GM21717 (cell line): ENCODE measurements around the gene AUTS2.

Experiments
- ATAC-seq: cut with Tn5 transposase; IDR thresholded peaks from one replicate; pipeline ENCODE4 v1.9.1; 2021; ENCODE audit warnings: mild to moderate bottlenecking, moderate library complexity; ENCODE audit not compliant: unreplicated experiment

The AUTS2 gene

DNA sequence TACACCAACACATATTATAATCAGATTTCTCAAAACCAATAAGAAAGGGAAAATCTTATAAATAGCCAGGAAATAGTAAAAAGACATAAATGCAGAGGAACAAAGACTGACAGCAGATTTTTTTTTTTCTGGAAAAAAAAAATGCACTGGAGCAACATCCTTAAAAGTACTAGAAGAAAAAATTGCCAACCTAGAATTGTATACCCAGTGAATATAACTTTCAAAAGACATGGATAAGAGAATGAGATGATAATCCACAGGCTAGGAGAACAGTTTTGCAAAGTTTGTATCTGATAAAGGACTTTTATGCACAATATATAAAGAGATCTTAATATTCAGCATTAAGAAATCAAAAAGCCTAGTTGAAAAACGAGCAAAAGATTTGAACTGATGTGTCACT lies 554.0 kb downstream of the AUTS2 start:
- ATAC-seq = no peak

- ATAC-seq = no peak
These were observed 555.7 kb downstream of the AUTS2 start for GRCh38 chr7:70153933-70154332.

DNA sequence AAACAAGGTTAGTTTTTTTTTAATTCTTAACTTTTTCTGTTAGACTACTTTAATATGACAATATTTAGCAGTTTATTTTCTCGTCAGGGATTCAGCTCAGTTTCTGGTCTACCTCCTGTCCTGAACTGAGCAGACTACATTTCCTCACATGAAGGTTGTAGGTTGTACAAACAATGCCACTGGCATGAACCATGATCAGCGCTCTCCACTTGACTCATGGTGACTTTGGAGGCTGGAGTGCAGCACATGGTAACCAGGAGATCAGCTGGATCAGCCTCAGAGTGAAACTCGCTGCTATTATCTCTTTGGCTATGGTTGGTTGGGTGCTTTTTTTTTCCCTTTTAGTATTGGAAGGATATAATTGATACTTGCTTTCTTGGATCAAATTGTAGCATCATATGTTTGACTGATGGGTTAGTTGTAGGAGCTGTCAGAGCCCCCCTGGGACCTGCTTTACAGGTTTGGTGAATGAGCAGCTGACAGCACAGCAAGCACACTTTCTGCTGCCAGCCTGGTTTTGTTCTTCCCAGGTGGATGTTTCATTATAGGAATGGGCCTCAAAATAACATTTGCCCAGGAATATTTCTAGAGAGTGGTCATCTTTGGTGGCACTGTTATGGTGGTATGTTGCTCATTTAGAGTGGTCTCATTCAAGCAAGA lies 556.4 kb downstream of the AUTS2 start:
- ATAC-seq = no peak

- ATAC-seq = no peak
These were observed 557.8 kb downstream of the AUTS2 start for GRCh38 chr7:70156057-70156456.

DNA sequence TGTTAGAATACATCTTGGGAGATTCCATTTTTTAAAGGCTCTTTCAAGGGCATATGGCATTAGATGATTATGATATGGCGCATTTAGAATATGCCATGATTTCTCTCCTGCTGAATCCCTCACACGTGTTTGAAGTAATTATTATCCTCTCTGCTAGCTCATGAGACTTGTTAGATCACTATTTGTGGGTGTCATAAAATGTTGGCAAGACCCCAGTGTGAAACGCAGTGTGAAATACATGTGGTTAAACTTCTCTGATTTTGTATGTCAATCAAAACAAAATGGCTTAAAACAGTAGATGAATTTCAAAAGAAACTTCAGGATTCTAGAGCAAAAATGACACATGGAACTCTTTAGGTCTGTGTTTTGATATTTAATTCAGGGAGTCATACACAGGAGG lies 560.8 kb downstream of the AUTS2 start:
- ATAC-seq = no peak

GRCh38 chr7:70165477-70166170 lies 567.3 kb downstream of the AUTS2 start:
- ATAC-seq = no peak

GRCh38 chr7:70171369-70171920 lies 573.2 kb downstream of the AUTS2 start:
- ATAC-seq = no peak

- no peak for ATAC-seq
These were observed 578.9 kb downstream of the AUTS2 start for GRCh38 chr7:70177166-70177565.

DNA sequence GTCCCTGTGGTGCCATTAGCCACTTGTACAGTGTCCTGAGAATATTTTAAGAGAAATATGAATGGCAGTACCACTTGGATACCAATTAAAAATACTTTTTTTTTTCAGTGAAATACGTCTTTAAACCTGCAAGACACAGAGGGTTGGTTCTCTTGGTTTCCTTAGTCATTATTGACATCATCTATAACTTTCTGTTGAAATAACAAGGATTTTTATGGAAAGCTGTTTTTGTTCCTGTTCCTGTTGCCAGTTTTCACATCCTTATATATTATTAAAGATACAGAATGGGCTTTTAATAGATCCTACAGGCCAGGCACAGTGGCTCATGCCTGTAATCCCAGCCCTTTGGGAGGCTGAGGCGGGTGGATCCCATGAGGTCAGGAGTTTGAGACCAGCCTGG lies 579.9 kb downstream of the AUTS2 start:
- no peak for ATAC-seq

DNA sequence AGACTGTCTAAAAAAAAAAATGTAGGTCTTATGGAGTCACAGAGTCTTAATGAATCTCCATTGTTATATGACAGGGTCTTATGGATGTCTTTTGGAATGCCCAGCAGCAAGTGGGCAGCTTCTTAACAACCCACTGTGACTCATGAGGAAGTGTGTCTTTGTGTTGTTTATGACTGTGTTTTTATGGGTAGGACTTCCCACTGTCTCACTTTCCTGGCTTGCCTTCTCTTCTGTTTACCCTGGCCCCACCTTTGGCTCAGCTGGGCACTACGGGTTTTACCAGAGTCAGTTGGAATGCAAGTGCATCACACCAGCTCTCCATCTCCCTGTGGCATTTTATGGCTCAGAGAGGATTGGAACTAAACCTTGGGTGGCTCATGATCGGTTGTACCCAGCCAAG lies 580.5 kb downstream of the AUTS2 start:
- no peak for ATAC-seq

- ATAC-seq = no peak
These were observed 584.2 kb downstream of the AUTS2 start for GRCh38 chr7:70182521-70182920.

GRCh38 chr7:70183278-70183677 lies 585.0 kb downstream of the AUTS2 start:
- no peak for ATAC-seq

GRCh38 chr7:70188901-70189650 lies 590.8 kb downstream of the AUTS2 start:
- ATAC-seq = no peak

DNA sequence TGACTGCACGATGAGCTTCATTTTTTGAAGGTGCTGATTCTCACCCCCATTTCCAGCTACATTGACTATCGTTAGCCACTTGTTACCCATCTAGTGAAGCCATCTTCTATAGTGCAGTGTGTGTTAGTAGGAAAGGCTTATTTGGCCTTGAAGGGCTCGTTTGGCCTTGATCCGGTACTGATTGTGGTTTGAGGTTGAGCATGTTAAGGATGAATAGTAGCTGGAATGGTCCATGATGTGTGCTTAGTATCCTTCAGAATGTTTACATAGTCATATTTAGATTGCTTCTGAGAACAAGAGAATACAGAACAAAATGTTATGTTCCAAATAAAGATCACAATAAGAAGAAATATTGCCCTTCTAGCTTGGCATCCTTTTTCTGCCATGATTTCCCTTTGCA lies 591.5 kb downstream of the AUTS2 start:
- no peak for ATAC-seq

DNA sequence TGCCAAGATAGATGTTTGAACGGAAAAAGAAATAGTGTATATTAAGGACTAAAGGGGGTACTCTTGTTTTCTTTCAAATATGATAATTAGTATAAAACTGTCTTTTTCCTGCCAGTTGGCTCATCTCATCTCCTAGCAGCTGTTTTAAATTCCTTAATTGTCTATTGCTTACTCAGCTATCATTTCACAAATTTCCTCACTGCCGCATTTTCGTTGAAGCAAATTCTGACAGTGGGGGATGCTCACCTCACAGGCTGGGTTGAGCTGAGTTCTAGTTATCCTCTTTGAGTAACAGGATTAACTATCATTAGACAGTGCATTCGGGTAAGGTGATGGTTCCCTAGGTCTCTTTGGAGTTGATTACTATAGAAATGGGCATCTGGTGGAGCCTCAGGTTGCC lies 592.0 kb downstream of the AUTS2 start:
- no peak for ATAC-seq

DNA sequence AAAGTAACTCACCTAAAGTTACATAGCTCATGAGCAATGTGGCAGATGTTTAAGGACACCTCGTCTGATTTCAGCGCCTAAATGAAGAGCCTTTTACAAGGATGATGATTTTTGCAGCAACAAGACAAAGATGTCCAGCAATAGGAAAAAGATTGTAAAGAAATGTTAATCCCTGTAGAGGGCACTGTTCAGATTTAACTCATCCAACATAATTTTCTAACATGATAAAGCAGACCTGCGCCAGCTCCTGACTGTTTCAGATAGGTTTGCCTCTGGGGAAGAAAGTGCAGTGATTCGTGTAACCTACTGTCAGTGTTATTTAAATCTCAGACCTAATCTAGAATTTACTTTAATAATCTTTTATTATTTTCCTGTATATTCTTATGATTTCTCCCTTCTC lies 595.2 kb downstream of the AUTS2 start:
- no peak for ATAC-seq

DNA sequence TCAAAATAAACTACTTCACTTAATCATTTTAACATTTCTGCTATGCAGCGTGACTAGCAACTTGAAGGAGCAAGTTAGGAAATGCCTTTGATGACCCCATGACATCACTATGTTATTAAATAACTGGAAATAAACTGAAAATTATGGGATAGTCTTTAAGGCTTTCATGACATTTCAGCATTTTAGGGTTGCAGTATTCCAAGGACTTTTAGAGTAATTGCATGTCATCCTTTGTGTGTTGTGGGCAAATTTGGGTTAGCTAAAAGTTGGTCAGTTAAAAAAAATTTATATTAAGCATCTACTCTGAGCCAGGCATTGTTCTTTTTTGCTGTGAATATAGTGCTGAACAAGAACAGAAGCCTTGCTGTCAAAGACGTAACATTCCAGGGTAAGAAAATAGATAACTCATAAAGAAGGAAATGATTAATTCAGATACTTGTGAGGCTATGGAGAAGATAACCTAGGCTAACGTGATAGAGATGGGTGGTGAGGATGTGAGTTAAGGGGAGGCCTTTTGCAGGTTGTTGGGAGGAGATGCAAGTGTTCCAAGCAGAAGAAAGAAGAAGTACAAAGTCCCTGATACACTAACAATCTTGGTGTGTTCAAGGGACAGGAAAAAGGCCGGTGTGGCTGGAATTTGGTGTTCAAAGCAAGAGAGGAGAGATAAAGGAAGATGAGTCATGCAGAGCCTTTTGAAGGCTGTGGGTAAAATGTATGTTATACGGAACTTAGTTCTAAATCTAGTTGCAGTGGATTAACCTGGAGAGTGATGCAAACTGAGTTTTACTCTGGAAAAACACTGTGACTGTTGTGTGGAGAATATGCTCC lies 610.2 kb downstream of the AUTS2 start:
- ATAC-seq = no peak

DNA sequence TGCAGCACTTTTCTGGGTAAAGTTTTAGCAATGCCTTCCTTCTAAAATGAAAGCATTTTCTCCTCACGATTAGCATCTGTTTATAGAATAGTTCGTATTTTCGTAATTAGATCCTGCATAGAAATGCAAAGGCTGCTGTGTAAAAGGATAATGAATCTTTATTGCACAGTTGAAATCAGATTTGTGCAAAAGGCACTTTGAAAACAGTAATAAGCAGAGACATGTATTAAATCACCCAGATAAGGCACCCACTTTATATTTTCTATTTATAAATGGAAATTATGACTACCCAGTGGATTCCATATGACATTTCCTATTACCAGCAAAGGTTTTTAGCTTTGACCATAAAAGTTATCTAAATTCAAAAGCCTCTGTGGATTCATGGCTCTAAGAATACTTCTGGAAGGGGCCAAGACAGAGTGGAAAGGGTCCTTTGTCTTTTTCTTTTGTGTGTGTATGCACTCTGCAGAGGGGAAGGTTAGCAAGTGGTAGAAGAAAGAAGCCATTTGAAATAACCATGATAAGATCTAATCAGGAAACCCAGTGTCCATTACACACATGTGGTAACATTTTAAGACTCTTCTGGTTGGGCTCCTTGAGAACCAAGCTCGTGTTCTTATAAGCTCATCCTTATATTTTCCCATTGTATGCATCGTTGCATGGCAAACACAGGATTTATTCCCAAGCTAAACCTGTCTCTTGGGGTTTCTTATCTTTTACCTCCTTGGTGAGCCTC lies 612.1 kb downstream of the AUTS2 start:
- ATAC-seq = no peak

GRCh38 chr7:70210936-70211310 lies 612.6 kb downstream of the AUTS2 start:
- ATAC-seq = no peak

DNA sequence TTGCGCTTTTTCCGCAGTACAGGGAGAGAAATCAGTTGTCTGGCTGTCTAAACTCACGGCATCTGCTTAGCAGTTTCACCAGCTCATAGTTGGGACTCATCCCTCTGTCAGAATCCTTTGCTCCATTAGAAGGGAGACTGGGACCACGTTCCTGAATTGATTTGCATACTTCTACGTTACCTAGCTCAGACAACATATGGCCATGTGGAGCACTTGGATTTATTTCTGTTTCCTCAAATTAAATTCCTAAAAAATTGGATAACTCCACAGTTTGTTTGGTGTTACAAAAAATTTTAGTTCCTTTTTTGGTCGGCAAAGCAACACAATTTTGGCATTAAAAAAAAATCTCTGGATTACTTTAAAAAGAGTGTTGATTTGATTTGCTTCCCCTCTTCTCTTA lies 614.0 kb downstream of the AUTS2 start:
- ATAC-seq = no peak
